Mammary epithelial cell (primary cell): ENCODE measurements around the gene KIF24.

Experiments used
- EZH2 ChIP-seq: IDR thresholded peaks from 2 replicates; pipeline ENCODE4 v1.6.1; 2012; ENCODE audit warnings: low read length, inconsistent platforms, borderline replicate concordance
- TF ChIP-seq, protein P1 (sequence below), 2 donors: IDR thresholded peaks in 1 of 2; conservative IDR thresholded peaks in 1 of 2; 2 replicates each; pipeline ENCODE4 v1.5.1; 2011 to 2012; ENCODE audit warnings: inconsistent platforms in 2 of 2, low read length in 2 of 2, mild to moderate bottlenecking in 2 of 2, control low read depth in 1 of 2, low read depth in 1 of 2; ENCODE audit not compliant: insufficient read depth in 1 of 2; ENCODE audit errors: extremely low read depth in 1 of 2

DNA sequence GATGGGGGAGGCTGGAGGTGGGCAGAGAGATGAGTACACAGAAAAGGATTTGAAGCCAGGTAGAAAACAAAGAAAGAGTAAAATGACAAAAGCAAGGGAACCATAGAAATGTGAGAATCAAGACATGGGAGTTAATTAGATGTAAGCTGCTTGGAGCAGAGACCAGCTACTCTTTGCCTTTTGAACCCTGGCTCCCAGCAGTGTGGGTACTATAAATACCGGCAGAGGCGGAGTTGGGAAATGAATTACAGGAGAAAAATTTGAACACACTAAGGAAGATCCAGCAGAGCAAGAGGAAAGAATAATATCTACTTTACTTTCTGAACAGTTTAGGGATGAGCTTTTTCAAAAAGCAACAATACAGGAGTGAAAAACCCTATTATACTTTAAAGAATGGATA, 36.5 kb downstream of the KIF24 start:
- TF ChIP-seq, protein P1, sequence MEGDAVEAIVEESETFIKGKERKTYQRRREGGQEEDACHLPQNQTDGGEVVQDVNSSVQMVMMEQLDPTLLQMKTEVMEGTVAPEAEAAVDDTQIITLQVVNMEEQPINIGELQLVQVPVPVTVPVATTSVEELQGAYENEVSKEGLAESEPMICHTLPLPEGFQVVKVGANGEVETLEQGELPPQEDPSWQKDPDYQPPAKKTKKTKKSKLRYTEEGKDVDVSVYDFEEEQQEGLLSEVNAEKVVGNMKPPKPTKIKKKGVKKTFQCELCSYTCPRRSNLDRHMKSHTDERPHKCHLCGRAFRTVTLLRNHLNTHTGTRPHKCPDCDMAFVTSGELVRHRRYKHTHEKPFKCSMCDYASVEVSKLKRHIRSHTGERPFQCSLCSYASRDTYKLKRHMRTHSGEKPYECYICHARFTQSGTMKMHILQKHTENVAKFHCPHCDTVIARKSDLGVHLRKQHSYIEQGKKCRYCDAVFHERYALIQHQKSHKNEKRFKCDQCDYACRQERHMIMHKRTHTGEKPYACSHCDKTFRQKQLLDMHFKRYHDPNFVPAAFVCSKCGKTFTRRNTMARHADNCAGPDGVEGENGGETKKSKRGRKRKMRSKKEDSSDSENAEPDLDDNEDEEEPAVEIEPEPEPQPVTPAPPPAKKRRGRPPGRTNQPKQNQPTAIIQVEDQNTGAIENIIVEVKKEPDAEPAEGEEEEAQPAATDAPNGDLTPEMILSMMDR (conservative IDR thresholded peaks at IDR 0.05 in 1 of 2, IDR thresholded peaks at IDR 0.05 in 1 of 2; ENCODE audit: extremely low read depth in 1 of 2, insufficient read depth in 1 of 2, low read depth in 1 of 2, low read length in 2 of 2) = no peak
- TF ChIP-seq EZH2 = no peak
